Pancreas (tissue), 10 donors: ENCODE measurements around the gene CBR3. TPM values are rescaled to one million over a fixed set of nuclear protein-coding genes. Genes with fewer than 3 reads are reported as not detected.
"Not testable (repeated sequence)": the region's sequence is repeated elsewhere in the genome, so short reads cannot be mapped to it uniquely, and the experiment has no call there.

Source experiments
- ATAC-seq, 4 donors: fragments of 200-7000 bp; cut with Tn5 transposase; one replicate each; pipeline versions ENCODE4 v1.8.0 to v1.9.1; 2020; ENCODE audit warnings: mild to moderate bottlenecking in 4 of 4, moderate library complexity in 4 of 4
- DNase-seq, 6 donors: peaks; one replicate each; pipeline ENCODE4 v3.0.0-alpha.2; 2020
- FAIRE-seq: peaks from 2 replicates; lab custom pipeline; 2012; peaks lifted over from hg19 to GRCh38; lab: Jason Lieb, UNC
- H3K27ac ChIP-seq, 4 donors: fragments of 200-600 bp; sonication (generic); 1 replicate in 3 of 4; 2 replicates in 1 of 4; pipeline versions ENCODE4 v1.5.0 to v1.8.0; 2020
- H3K27me3 ChIP-seq, 4 donors: fragments of 200-600 bp; one replicate each; pipeline ENCODE4 v1.8.0; 2021
- H3K36me3 ChIP-seq, 3 donors: fragments of 200-600 bp; sonication (generic) in 1 of 3; one replicate each; pipeline versions ENCODE4 v1.5.0 to v1.8.0; 2020 to 2021
- H3K4me1 ChIP-seq, 3 donors: fragments of 200-600 bp; one replicate each; pipeline ENCODE4 v1.8.0; 2021
- H3K4me3 ChIP-seq, 4 donors: fragments of 200-600 bp; sonication (generic) in 2 of 4; one replicate each; pipeline versions ENCODE4 v1.5.0 to v1.8.0; 2020 to 2021
- H3K9me3 ChIP-seq, 4 donors: fragments of 200-600 bp; one replicate each; pipeline ENCODE4 v1.8.0; 2021
- CTCF ChIP-seq, 4 donors: fragments of 200-600 bp; sonication (generic) in 3 of 4; IDR thresholded peaks; one replicate each; pipeline versions ENCODE4 v1.5.0 to v1.8.0; 2021; ENCODE audit warnings: antibody characterized with exemption in 4 of 4
- WGBS, 2 donors: extraction: QIAGEN DNeasy Blood & Tissue Kit; methylation state at CpG; one replicate each; pipeline ENCODE4 v1.1.7; 2013; 5-methylcytosine and 5-hydroxymethylcytosine counted together
- intact Hi-C, 3 donors: fragments of 100-400 bp; cut with DNase I; formaldehyde crosslinking; loops; one replicate each; pipeline versions ENCODE4 v1.11.1 to v1.14.2; 2022
- polyA plus RNA-seq, 2 donors: library from polyadenylated mRNA; stranded (reverse); fragments of 200-250 nt; gene quantifications; one replicate each; pipeline ENCODE4 v1.2.3, GENCODE V29; 2013
- total RNA-seq, 6 donors: library from RNA; stranded (reverse); fragmentation: NEBNext Ultra II Directional in 4 of 6; extraction: Animal tissue kit (Norgen Biotek cat#: 25700) in 4 of 6; gene quantifications; one replicate each; pipeline versions ENCODE4 v1.2.1 to v1.2.4, GENCODE V29; 2021 to 2023
- donor health status: healthy with polysubstance abuse.
- donor health status: DM: no; HTN: no; CAD: no; lungs with moderate emphysema.
- donor health status: DM: no; HTN: no; CAD: no.
- donor health status: control.
- donor health status: control.
- donor health status: Bipolar disorder and iron deficiency.
- donor health status: DM: yes; HTN: yes; CAD: no.
- donor health status: DM: no; HTN: no; CAD: no.
- donor health status: DM: no; HTN: no; CAD: no.
- donor health status: DM: yes; HTN: yes; CAD: no.

Gene CBR3
- total and polyA plus RNA-seq, 8 donors, result 0.16 to 2.4 (median 1.1) TPM

- peak overlapping the region in 1 of 4 donors; percentile 59 for H3K27ac ChIP-seq
- H3K4me1 ChIP-seq, result peaks cover 0 to 4% (median 0%) of the 10 kb centered on the region in 3 donors
- peak; percentile 79 to 93 (median 92) for DNase-seq
- H3K9me3 ChIP-seq, result no peaks in the 10 kb centered on the region
- H3K27me3 ChIP-seq, result no peaks in the 10 kb centered on the region
- H3K4me3 ChIP-seq, result no peak overlapping the region
- H3K36me3 ChIP-seq, result no peaks in the 10 kb centered on the region
- intact Hi-C loops, result loop anchor here in 1 of 3 donors (5.0 to 10.0 kb wide), 2 partner anchors 66 to 193 kb away; no protein-coding TSS in a partner anchor
- WGBS, 2 donors, result 1 to 5% methylated on average over 6 of the region's 6 CpGs
- peak; percentile 81 to 84 (median 81) for TF ChIP-seq CTCF (IDR thresholded peaks at IDR 0.05)
- ATAC-seq, result peak; percentile 91 to 99 (median 98)
- peak; percentile 9 for FAIRE-seq
Measured at GRCh38 chr21:36141513-36141925, 6.6 kb downstream of the CBR3 start.

- not testable (repeated sequence) for H3K4me1 ChIP-seq, H3K4me3 ChIP-seq, H3K36me3 ChIP-seq, H3K27me3 ChIP-seq, FAIRE-seq, H3K27ac ChIP-seq, DNase-seq, ATAC-seq, H3K9me3 ChIP-seq
- 77 to 86% methylated on average over 4 to 5 of the region's 6 CpGs for WGBS, 2 donors
- intact Hi-C loops, result loop anchor here in 1 of 3 donors (5.0 to 10.0 kb wide), 2 partner anchors 63 to 191 kb away; no protein-coding TSS in a partner anchor
Measured at GRCh38 chr21:36144233-36144632, 9.4 kb downstream of the CBR3 start.

GRCh38 chr21:36145259-36145658, 10.4 kb downstream of the CBR3 start:
- Histone ChIP-seq H3K27me3 (no peaks in the 10 kb centered on the region), H3K4me1 (peaks cover 0 to 7% (median 0%) of the 10 kb centered on the region in 3 donors), H3K36me3 (no peaks in the 10 kb centered on the region), H3K27ac (no peak overlapping the region), H3K4me3 (no peak overlapping the region), H3K9me3 (no peaks in the 10 kb centered on the region)
- intact Hi-C loops, result loop anchor here in 1 of 3 donors (10.0 kb wide), 1 partner anchor 190 kb away; no protein-coding TSS in a partner anchor
- no peak for TF ChIP-seq CTCF (IDR thresholded peaks at IDR 0.05)
- FAIRE-seq (no peak), ATAC-seq (no peak), DNase-seq (no peak)
- WGBS, 2 donors, result 81 to 94% methylated on average over 3 of the region's 3 CpGs

- intact Hi-C loops, result loop anchor here in 1 of 3 donors (10.0 kb wide), 1 partner anchor 187 kb away; no protein-coding TSS in a partner anchor
- ATAC-seq, result no peak
- H3K9me3 ChIP-seq, result no peaks in the 10 kb centered on the region
- no peak overlapping the region for H3K4me3 ChIP-seq
- H3K4me1 ChIP-seq, result peaks cover 0 to 3% (median 0%) of the 10 kb centered on the region in 3 donors
- H3K27ac ChIP-seq, result no peak overlapping the region
- TF ChIP-seq CTCF (IDR thresholded peaks at IDR 0.05), result no peak
- no peaks in the 10 kb centered on the region for H3K27me3 ChIP-seq
- FAIRE-seq, result no peak
- no peaks in the 10 kb centered on the region for H3K36me3 ChIP-seq
- WGBS, 2 donors, result 92 to 95% methylated on average over 5 of the region's 5 CpGs
- no peak for DNase-seq
Measured at GRCh38 chr21:36147911-36148310, 13.0 kb downstream of the CBR3 start.

- H3K27ac ChIP-seq, result no peak overlapping the region
- no peak for DNase-seq
- FAIRE-seq, result no peak
- WGBS, 2 donors, result 93% methylated on average over 3 of the region's 3 CpGs
- no peak for TF ChIP-seq CTCF (IDR thresholded peaks at IDR 0.05)
- no peaks in the 10 kb centered on the region for H3K27me3 ChIP-seq
- H3K4me3 ChIP-seq, result no peak overlapping the region
- peaks cover 0 to 3% (median 0%) of the 10 kb centered on the region in 3 donors for H3K4me1 ChIP-seq
- no peaks in the 10 kb centered on the region for H3K9me3 ChIP-seq
- H3K36me3 ChIP-seq, result no peaks in the 10 kb centered on the region
- ATAC-seq, result no peak
- intact Hi-C loops, result loop anchor here in 1 of 3 donors (10.0 kb wide), 1 partner anchor 186 kb away; no protein-coding TSS in a partner anchor
Measured at GRCh38 chr21:36148886-36149285, 14.0 kb downstream of the CBR3 start.
